Measurements from ENCODE around the gene LPIN1. TPM values are rescaled to one million over a fixed set of nuclear protein-coding genes. Genes with fewer than 3 reads are reported as not detected.
"Not testable (repeated sequence)": the region's sequence is repeated elsewhere in the genome, so short reads cannot be mapped to it uniquely, and the experiment has no call there.

LPIN1 gene
- total RNA-seq, 1 experiment from 2014 or later: 13.9 TPM

- H3K4me3 Mint-ChIP-seq: no peak overlapping the region
- peaks cover 5% of the 10 kb centered on the region for H3K27me3 Mint-ChIP-seq (ENCODE audit: low read depth)
- peaks cover 58% of the 10 kb centered on the region for H3K9me3 Mint-ChIP-seq
- H3K4me1 Mint-ChIP-seq: peaks cover 3% of the 10 kb centered on the region
- CTCF ChIA-PET: no interaction called here
- peaks cover 47% of the 10 kb centered on the region for H3K36me3 Mint-ChIP-seq
- ATAC-seq (no peak), DNase-seq (ENCODE audit: low spot score) (no peak)
- POLR2A ChIA-PET: no interaction called here
- TF ChIP-seq PRRX2 (CRISPR knock-in tag; IDR thresholded peaks at IDR 0.05) (no peak), RELA (CRISPR knock-in tag; IDR thresholded peaks at IDR 0.05; ENCODE audit: borderline replicate concordance) (no peak), NR2C2 (CRISPR knock-in tag; IDR thresholded peaks at IDR 0.05) (no peak), MYBL2 (CRISPR knock-in tag; IDR thresholded peaks at IDR 0.05) (no peak), ZNF263 (CRISPR knock-in tag; IDR thresholded peaks at IDR 0.05; ENCODE audit: low read depth) (no peak), ZNF317 (CRISPR knock-in tag; IDR thresholded peaks at IDR 0.05; ENCODE audit: borderline replicate concordance, low read depth) (no peak), CREM (CRISPR knock-in tag; IDR thresholded peaks at IDR 0.05) (no peak), CREB1 (CRISPR knock-in tag; IDR thresholded peaks at IDR 0.05) (no peak), ZNF219 (CRISPR knock-in tag; IDR thresholded peaks at IDR 0.05; ENCODE audit: borderline replicate concordance) (no peak), GTF2I (CRISPR knock-in tag; conservative IDR thresholded peaks at IDR 0.05) (no peak), GRHL2 (CRISPR knock-in tag; IDR thresholded peaks at IDR 0.05; ENCODE audit: insufficient replicate concordance, severe bottlenecking) (no peak), SMAD3 (CRISPR knock-in tag; IDR thresholded peaks at IDR 0.05; ENCODE audit: borderline replicate concordance) (no peak)
- TF ChIP-seq, protein P1, sequence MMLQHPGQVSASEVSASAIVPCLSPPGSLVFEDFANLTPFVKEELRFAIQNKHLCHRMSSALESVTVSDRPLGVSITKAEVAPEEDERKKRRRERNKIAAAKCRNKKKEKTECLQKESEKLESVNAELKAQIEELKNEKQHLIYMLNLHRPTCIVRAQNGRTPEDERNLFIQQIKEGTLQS (CRISPR knock-in tag; conservative IDR thresholded peaks at IDR 0.05): no peak
- H3K27ac Mint-ChIP-seq: no peak overlapping the region
Observed at GRCh38 chr2:11856095-11856494, 109.7 kb downstream of the LPIN1 start.

GRCh38 chr2:11858883-11859282 is 112.5 kb downstream of the LPIN1 start:
- ATAC-seq (no peak), DNase-seq (ENCODE audit: low spot score) (no peak)
- H3K27ac Mint-ChIP-seq: no peak overlapping the region
- peaks cover 52% of the 10 kb centered on the region for H3K36me3 Mint-ChIP-seq
- peaks cover 5% of the 10 kb centered on the region for H3K27me3 Mint-ChIP-seq (ENCODE audit: low read depth)
- ChIA-PET CTCF (no interaction called here), POLR2A (no interaction called here)
- H3K9me3 Mint-ChIP-seq: peaks cover 56% of the 10 kb centered on the region
- no peak overlapping the region for H3K4me3 Mint-ChIP-seq
- H3K4me1 Mint-ChIP-seq: peaks cover 15% of the 10 kb centered on the region
- TF ChIP-seq, protein P2, sequence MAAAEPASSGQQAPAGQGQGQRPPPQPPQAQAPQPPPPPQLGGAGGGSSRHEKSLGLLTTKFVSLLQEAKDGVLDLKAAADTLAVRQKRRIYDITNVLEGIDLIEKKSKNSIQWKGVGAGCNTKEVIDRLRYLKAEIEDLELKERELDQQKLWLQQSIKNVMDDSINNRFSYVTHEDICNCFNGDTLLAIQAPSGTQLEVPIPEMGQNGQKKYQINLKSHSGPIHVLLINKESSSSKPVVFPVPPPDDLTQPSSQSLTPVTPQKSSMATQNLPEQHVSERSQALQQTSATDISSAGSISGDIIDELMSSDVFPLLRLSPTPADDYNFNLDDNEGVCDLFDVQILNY (CRISPR knock-in tag; IDR thresholded peaks at IDR 0.05): no peak
- no peak for TF ChIP-seq RORB (CRISPR knock-in tag; IDR thresholded peaks at IDR 0.05)
- TF ChIP-seq MLX (CRISPR knock-in tag; IDR thresholded peaks at IDR 0.05): no peak
- TF ChIP-seq JAZF1 (CRISPR knock-in tag; IDR thresholded peaks at IDR 0.05): no peak
- TF ChIP-seq, protein P3, sequence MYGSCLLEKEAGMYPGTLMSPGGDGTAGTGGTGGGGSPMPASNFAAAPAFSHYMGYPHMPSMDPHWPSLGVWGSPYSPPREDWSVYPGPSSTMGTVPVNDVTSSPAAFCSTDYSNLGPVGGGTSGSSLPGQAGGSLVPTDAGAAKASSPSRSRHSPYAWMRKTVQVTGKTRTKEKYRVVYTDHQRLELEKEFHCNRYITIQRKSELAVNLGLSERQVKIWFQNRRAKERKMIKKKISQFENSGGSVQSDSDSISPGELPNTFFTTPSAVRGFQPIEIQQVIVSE (CRISPR knock-in tag; IDR thresholded peaks at IDR 0.05; ENCODE audit: borderline replicate concordance): no peak
- no peak for TF ChIP-seq GABPB1 (CRISPR knock-in tag; IDR thresholded peaks at IDR 0.05)
- TF ChIP-seq, protein P4, sequence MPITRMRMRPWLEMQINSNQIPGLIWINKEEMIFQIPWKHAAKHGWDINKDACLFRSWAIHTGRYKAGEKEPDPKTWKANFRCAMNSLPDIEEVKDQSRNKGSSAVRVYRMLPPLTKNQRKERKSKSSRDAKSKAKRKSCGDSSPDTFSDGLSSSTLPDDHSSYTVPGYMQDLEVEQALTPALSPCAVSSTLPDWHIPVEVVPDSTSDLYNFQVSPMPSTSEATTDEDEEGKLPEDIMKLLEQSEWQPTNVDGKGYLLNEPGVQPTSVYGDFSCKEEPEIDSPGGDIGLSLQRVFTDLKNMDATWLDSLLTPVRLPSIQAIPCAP (CRISPR knock-in tag; IDR thresholded peaks at IDR 0.05): no peak
- TF ChIP-seq NFE2L1 (CRISPR knock-in tag; IDR thresholded peaks at IDR 0.05): no peak
- no peak for TF ChIP-seq ELF4 (CRISPR knock-in tag; IDR thresholded peaks at IDR 0.05; ENCODE audit: low read depth)
- TF ChIP-seq ZNF396 (CRISPR knock-in tag; IDR thresholded peaks at IDR 0.05; ENCODE audit: borderline replicate concordance): no peak
- TF ChIP-seq IRF2 (CRISPR knock-in tag; IDR thresholded peaks at IDR 0.05; ENCODE audit: borderline replicate concordance, low read depth): no peak
- no peak for TF ChIP-seq CREM (CRISPR knock-in tag; IDR thresholded peaks at IDR 0.05)

DNA sequence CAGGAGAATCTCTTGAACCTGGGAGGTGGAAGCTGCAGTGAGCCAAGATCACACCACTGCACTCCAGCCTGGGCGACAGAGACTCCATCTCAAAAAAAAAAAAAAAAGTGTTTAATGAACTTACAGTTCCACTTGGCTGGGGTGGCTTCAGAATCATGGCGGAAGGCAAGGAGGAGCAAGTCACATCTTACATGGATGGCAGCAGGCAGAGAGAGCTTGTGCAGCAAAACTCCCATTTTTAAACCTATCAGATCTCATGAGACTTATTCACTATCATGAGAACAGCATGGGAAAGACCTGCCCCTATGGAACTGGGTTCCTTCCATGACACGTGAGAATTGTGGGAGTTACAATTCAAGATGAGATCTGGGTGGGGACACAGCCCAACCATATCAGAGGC is 113.5 kb downstream of the LPIN1 start:
- Mint-ChIP-seq H3K4me1 (peaks cover 22% of the 10 kb centered on the region), H3K36me3 (peaks cover 52% of the 10 kb centered on the region), H3K9me3 (peaks cover 56% of the 10 kb centered on the region)
- POLR2A ChIA-PET; H3K4me3 Mint-ChIP-seq; H3K27ac Mint-ChIP-seq; H3K27me3 Mint-ChIP-seq (ENCODE audit: low read depth); DNase-seq (ENCODE audit: low spot score); CTCF ChIA-PET; ATAC-seq: not testable (repeated sequence)
